SIG-M5 treated with dmso at 0.1 percent for 504 hours (cell line): ENCODE measurements around the gene ADCYAP1.

Source experiments
- DNase-seq: peaks from one replicate; lab custom pipeline; 2025; ENCODE audit not compliant: unreplicated experiment; lab: John Stamatoyannopoulos, UW

The ADCYAP1 gene

DNA sequence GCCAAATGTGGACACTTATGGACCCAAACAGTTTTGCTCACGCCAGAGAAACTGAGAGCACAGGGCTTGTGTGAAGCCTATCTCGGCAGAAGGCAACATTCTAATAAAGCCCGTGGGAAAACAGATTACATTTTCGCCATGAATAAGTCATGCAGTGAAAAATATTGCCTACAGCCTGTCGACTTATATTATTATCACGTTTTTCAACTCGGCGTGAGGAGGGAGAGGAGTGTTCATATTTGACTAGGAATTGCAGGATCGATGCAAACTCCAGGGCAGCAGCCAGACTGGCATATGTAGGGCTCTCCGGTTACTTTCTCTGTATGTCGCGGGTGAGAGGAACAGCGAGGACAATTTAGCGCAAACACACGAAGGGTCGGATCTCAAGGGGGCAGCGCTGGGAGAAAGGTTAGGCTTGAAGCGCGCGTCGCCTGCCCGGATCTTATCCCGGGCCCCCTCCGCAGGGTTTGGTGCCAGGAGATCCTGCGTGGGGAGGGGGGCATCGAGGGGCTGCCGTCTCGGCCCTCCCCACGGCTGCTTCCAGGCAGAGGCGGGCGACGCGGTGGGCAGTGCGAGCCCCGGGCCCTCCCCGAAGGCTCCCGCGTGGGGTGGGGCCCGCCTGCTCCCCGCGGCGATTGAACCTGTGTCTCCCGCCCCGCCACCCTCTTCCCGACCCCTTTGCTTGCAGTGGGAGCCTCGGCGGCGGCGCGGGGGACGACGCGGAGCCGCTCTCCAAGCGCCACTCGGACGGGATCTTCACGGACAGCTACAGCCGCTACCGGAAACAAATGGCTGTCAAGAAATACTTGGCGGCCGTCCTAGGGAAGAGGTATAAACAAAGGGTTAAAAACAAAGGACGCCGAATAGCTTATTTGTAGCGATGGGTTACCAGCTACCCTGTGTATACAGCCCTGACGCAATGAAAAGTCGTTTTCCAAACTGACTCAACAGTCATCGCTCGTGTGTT is 4.4 kb downstream of the ADCYAP1 start:
- no peak for DNase-seq

GRCh38 chr18:910247-910646 is 5.6 kb downstream of the ADCYAP1 start:
- DNase-seq: no peak

DNA sequence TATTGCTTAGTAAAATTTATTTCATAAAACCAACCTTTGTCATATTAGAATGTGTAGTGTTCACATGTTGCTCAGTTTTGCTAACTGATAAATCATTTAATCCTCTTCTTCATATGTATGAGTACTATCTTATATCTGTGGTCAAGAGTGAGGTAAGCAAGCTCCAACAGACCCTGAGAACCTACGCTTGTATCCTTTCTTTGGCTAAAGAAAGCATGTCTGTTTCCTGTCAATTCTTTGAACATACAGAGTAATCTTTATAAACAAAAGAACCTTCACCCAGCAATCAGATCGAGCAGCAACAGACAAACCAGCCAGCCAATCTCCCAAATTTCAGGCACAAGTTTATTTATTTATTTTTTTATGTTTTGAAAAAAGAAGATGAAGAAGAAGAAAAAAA is 6.4 kb downstream of the ADCYAP1 start:
- no peak for DNase-seq

GRCh38 chr18:911486-911885 is 6.8 kb downstream of the ADCYAP1 start:
- no peak for DNase-seq

DNA sequence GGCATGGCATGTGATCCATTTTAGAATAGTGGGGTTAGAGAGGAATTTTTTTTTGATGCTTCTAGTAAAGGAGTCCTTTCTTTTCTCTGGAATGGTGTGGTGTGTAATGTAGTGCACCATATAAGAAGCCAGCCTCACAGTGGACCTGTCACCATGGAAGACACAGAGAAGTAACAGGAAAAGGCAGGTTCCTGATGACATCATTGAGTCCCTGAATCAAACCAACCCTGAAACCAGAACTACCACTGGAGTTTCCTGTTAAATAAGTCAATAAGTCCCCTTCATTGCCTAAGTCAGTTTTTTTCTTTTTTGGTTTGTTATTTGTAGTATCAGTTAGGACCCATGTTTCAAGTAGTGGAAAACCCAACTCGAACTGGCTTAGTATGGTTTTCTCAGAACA is 11.9 kb downstream of the ADCYAP1 start:
- no peak for DNase-seq

- DNase-seq: no peak
Measured at GRCh38 chr18:919078-919477, 14.4 kb downstream of the ADCYAP1 start.

DNA sequence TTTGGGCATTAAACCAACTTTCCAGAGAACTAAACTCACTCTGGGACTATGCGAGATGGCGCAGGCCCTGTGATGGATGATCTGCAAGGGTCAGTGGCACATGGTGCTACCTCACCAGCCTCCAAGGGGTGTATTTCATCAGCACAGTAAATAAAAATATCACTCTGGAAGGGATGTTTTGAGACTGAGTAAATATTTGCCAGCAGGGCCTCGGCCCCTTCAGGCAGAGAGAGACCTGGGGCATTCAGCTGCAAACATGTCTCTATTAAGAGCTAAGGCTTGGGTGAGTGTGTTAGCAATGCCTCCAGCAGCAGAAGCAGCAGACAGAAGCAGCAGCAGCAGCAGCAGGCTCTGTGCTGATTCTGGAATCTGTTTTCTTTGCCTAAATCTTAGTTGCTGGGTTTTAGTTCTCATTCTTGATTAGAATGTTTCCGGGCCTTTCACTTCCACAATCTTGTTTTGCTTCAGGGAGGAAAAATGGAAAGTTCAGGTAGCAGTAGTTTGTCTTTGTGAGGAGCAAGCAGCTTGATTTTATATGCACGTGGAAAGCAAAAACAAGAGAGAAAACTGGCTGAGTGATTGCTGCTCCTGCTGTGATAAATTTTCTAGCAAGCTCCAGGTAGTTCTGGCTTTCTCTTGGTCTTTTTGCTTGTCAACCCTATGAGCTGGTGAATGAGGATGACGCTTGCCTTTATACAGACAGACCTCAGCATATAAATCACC is 18.6 kb downstream of the ADCYAP1 start:
- DNase-seq: no peak

DNA sequence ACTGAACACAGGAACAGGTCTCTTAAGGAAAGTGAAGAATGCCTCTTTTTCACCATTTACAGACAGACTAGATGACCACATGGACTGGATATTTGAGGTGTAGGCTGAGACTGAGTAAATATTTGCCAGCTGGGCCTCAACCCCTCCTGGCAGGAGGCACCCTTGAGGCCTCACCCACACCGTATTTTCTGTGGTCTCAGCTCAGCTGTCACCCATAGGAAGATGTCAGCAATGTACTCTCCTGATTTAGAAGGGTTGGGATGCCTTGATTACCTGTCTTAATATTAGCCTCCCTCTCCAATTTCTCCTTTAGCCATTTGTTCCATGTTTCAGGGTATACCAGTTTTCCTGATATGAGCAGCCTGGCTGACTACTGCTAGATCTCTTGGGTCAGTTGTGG is 20.3 kb downstream of the ADCYAP1 start:
- DNase-seq: no peak

DNA sequence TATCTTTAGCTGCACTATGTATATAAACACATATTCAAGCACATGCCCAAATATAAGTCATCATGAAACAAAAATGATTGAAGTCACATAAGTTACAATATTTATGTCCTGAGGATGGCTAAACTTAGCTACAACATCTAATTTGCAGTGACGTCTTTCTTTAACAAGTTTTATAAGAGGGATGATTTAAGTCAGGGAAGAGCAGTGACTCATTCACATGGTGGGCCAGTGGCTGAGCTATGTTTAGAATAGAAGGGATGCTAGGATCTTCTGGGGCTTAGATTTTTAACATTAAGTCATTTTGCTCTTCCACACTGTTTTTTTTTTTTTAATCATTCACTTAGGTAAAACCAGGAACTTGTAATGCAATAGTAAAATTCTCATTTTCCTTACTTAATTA is 22.3 kb downstream of the ADCYAP1 start:
- DNase-seq: no peak

GRCh38 chr18:933082-933481 is 28.4 kb downstream of the ADCYAP1 start:
- no peak for DNase-seq

- DNase-seq: no peak
Measured at GRCh38 chr18:934518-935133, 30.0 kb downstream of the ADCYAP1 start.

DNA sequence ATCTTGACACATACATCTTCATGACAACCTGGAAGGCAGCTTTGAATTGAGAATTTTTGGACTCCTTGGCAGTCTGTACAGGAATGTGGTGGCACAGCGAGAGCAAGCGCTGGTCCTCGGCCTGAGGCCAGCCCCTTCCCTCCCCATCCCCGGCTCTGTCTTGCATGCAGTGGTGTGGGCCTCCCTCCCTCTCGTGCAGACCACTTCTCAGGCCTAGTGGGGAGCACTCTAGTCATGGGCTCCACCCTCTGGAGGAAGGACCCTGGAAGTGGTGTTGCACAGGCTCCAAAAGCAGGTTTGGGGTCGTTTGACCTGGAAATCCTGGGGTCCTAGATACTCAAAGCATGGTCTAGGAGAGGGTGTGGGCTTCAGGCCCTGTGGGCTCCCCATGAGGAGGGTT is 32.3 kb downstream of the ADCYAP1 start:
- DNase-seq: no peak

- DNase-seq: no peak
Measured at GRCh38 chr18:939166-939565, 34.5 kb downstream of the ADCYAP1 start.

DNA sequence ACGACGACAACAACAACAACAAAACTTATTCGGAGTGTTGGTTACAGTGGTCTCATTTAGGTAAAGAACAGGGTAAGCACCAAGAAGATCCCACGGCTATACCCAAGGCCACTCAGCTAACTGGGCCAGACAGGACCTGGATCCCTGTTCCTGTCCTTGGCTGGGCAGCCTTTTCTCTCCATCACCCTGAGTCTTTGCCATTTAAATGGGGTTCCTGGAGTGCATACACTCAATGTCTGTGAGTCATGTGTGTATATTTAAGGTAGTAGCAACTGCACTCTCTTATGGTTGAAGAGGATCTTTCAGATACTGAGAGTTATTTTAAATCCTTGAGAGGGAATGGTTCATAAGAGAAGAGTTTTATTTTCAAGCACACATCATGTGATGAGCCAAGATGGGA is 35.3 kb downstream of the ADCYAP1 start:
- DNase-seq: no peak

- DNase-seq: no peak
Measured at GRCh38 chr18:941331-941730, 36.7 kb downstream of the ADCYAP1 start.

- DNase-seq: no peak
Measured at GRCh38 chr18:944440-944839, 39.8 kb downstream of the ADCYAP1 start.

- DNase-seq: no peak
Measured at GRCh38 chr18:949724-950631, 45.3 kb downstream of the ADCYAP1 start.

- DNase-seq: no peak
Measured at GRCh38 chr18:950882-951495, 46.3 kb downstream of the ADCYAP1 start.

GRCh38 chr18:955384-956066 is 50.9 kb downstream of the ADCYAP1 start:
- no peak for DNase-seq

DNA sequence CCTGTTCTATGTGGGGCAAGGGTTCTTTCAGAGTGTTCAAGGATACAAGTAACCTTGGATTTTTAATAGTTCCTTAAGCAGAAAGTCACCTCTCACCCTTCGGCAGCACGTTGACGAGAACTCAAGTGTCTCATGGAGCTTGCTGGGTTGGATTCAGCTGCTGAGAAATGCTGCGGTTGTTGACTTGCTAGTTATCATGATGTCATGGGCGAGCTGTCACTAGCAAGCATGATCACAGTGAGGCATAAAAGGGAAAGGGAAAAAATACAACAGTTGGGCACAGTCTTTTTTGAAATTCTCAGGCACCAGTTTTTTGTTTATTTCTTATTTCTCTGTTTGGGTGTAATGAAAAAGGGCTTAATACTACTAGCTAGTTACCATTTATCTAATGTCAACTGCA is 53.2 kb downstream of the ADCYAP1 start:
- DNase-seq: no peak
